Lower lobe of right lung (tissue), 2 donors: ENCODE results near the gene F12. TPM values are rescaled to one million over a fixed set of nuclear protein-coding genes. Genes with fewer than 3 reads are reported as not detected.

ENCODE experiments used
- ATAC-seq, 2 donors: fragments of 200-7000 bp; cut with Tn5 transposase; one replicate each; pipeline ENCODE4 v1.9.1; 2020 to 2022; ENCODE audit warnings: mild to moderate bottlenecking in 2 of 2, moderate library complexity in 2 of 2
- DNase-seq: peaks from one replicate; pipeline ENCODE4 v3.0.0-alpha.2; 2020
- H3K27ac ChIP-seq: fragments of 200-600 bp; one replicate; pipeline ENCODE4 v1.8.0; 2022
- H3K27me3 ChIP-seq: fragments of 200-600 bp; one replicate; pipeline ENCODE4 v1.8.0; 2022; ENCODE audit warnings: low read depth
- H3K36me3 ChIP-seq: fragments of 200-600 bp; one replicate; pipeline ENCODE4 v1.8.0; 2022; ENCODE audit warnings: mild to moderate bottlenecking
- H3K4me1 ChIP-seq: fragments of 200-600 bp; one replicate; pipeline ENCODE4 v1.8.0; 2022
- H3K4me3 ChIP-seq: fragments of 200-600 bp; one replicate; pipeline ENCODE4 v1.8.0; 2022; ENCODE audit warnings: mild to moderate bottlenecking
- H3K9me3 ChIP-seq: fragments of 200-600 bp; one replicate; pipeline ENCODE4 v1.8.0; 2022
- intact Hi-C: fragments of 100-400 bp; cut with DNase I; formaldehyde crosslinking; loops from one replicate; pipeline ENCODE4 v1.11.0; 2022
- total RNA-seq: library from RNA; stranded (reverse); fragmentation: NEBNext Ultra II Directional; extraction: Animal tissue kit (Norgen Biotek cat#: 25700); gene quantifications from one replicate; pipeline ENCODE4 v1.2.1, GENCODE V29; 2021
- TF ChIP-seq, protein P1 (sequence below): fragments of 200-600 bp; IDR thresholded peaks from one replicate; pipeline ENCODE4 v1.8.0; 2022; ENCODE audit warnings: antibody characterized with exemption, mild to moderate bottlenecking
- donor health status: DM: no; HTN: yes; CAD: no; lungs with severe emphysema.

Gene F12
- total RNA-seq, 1 donor from 2014 or later, result 0.80 TPM

DNA sequence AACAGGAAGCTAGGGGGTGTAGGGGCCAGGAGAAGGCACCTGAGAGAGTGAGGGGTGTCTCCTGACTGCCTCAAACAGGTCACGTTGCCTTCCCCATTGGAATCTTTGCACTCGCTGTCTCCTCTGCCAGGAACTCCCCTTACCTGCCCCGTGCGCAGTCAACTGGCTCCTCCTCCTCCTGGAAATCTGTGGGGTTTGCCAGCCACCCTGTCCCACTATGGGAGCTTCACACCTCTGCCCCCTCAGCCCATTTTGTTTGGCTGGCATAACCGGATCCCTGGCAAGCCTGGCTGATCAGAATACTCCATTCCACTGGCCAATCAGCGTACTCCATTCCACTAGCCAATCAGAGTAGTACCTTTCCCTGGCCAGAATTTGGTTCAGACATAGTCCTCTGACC, 35.6 kb downstream of the F12 start:
- Histone ChIP-seq H3K27ac (no peak overlapping the region), H3K4me1 (peaks cover 25% of the 10 kb centered on the region), H3K27me3 (no peaks in the 10 kb centered on the region), H3K36me3 (no peaks in the 10 kb centered on the region), H3K4me3 (no peak overlapping the region), H3K9me3 (no peaks in the 10 kb centered on the region)
- DNase-seq (no peak), ATAC-seq (no peak)
- intact Hi-C loops, result no loop called here
- TF ChIP-seq, protein P1, sequence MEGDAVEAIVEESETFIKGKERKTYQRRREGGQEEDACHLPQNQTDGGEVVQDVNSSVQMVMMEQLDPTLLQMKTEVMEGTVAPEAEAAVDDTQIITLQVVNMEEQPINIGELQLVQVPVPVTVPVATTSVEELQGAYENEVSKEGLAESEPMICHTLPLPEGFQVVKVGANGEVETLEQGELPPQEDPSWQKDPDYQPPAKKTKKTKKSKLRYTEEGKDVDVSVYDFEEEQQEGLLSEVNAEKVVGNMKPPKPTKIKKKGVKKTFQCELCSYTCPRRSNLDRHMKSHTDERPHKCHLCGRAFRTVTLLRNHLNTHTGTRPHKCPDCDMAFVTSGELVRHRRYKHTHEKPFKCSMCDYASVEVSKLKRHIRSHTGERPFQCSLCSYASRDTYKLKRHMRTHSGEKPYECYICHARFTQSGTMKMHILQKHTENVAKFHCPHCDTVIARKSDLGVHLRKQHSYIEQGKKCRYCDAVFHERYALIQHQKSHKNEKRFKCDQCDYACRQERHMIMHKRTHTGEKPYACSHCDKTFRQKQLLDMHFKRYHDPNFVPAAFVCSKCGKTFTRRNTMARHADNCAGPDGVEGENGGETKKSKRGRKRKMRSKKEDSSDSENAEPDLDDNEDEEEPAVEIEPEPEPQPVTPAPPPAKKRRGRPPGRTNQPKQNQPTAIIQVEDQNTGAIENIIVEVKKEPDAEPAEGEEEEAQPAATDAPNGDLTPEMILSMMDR, result no peak

DNA sequence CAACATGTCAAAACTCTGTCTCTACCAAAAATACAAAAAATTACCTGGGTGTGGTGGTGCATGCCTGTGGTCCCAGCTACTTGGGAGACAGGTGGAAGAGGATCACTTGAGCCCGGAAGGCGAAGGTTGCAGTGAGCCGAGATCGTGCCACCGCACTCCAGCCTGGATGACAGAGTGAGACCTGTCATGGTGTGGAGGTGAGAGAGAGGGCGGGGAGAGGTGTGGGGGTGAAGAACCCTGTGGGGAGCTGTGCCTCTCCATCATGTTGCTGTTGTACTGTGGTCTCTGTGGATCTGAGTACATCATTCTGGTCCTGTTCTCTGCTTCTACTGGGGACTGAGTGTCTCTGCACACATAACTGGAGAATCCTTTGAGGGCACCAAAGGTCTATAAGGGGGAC, 36.5 kb downstream of the F12 start:
- ATAC-seq (no peak), DNase-seq (no peak)
- Histone ChIP-seq H3K9me3 (no peaks in the 10 kb centered on the region), H3K36me3 (peaks cover 5% of the 10 kb centered on the region), H3K27ac (no peak overlapping the region), H3K27me3 (no peaks in the 10 kb centered on the region), H3K4me1 (peaks cover 25% of the 10 kb centered on the region), H3K4me3 (no peak overlapping the region)
- TF ChIP-seq, protein P1, result no peak
- intact Hi-C loops, result no loop called here

DNA sequence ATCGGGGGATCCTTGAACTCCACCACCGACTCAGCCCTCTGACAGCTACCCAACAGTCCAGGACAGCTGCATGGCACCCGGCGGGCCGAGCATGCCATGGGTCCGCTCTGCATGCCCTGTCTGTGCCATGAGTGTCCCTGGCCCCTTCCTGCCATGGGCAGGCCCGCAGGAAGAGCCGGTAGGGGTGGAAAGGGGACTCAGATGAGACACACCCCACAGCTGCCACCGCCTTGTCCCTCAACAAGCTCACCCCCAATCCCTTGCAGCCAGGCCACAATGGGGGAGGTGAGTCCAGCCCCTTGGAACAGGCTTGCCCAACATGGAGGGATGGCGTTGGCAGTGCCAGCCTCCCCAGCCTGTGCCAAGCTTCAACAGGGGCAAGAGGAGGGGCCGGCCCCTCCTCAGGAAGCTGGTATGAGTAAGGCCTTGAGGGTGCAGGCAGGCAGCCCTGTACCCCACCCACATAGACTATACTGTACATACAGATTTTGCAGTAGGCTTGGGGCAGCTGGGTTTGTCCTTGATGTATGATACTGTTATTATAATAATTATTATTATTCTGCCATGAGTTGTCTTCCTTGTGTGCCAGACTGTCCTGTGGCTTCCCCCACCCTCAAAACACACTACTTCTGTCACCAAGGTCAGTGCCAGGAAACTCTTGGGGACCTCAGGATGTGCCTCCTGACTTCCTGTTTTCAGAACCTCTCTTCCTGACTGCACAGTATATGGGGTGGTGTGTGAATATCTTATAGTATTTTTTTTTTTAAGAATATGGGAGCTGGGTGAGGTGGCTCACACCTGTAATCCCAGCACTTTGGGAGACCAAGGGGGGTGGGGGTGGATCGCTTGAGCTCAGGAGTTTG, 37.1 kb downstream of the F12 start:
- H3K9me3 ChIP-seq, result no peaks in the 10 kb centered on the region
- H3K4me3 ChIP-seq, result no peak overlapping the region
- intact Hi-C loops, result no loop called here
- ATAC-seq, result no peak
- H3K27me3 ChIP-seq, result no peaks in the 10 kb centered on the region
- H3K4me1 ChIP-seq, result peaks cover 32% of the 10 kb centered on the region
- peaks cover 10% of the 10 kb centered on the region for H3K36me3 ChIP-seq
- no peak for DNase-seq
- TF ChIP-seq, protein P1, result no peak
- peak overlapping the region; percentile 72 for H3K27ac ChIP-seq

DNA sequence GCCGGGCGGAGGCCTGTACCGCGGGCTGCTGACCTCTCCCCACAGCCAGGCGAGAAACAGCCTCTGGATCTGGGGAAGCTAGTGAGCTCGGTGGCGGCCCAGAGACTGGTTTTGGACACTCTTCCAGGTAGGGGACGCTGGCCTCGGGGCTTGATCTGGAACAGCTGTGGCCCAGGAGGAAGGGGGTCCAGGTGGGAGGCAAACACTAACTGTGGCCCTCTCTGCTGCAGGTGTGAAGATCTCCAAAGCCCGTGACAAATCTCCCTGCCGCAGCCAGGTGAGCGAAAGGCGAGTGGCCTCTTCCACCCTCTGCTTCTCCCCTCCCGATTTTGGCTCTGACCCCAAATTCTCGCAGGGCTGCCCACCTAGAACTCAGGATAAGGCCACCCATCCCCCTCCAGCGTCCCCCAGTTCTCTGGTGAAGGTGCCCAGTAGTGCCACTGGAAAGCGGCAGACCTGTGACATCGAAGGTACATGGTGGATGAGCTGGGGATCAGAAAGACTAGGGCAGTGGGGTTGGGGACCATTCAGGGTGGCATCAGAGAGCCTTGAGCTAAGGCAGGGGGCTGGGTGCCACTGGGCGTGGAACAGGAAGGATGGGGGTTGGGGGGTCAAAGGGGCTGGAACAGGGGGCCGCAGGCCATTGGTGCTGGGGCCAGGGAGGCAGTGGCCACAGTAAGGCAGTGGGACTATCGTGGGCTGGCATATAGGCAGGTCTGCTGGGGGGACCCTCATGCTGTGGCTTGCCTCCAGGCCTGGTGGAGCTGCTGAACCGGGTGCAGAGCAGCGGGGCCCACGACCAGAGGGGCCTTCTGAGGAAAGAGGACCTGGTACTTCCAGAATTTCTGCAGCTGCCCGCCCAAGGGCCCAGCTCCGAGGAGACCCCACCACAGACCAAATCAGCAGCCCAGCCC, 38.0 kb downstream of the F12 start:
- DNase-seq, result no peak
- Histone ChIP-seq H3K4me3 (peak overlapping the region; percentile 48), H3K36me3 (peaks cover 10% of the 10 kb centered on the region), H3K4me1 (peaks cover 39% of the 10 kb centered on the region), H3K9me3 (no peaks in the 10 kb centered on the region), H3K27me3 (no peaks in the 10 kb centered on the region), H3K27ac (peak overlapping the region; percentile 72)
- ATAC-seq, result no peak
- intact Hi-C loops, result no loop called here
- TF ChIP-seq, protein P1, result no peak

DNA sequence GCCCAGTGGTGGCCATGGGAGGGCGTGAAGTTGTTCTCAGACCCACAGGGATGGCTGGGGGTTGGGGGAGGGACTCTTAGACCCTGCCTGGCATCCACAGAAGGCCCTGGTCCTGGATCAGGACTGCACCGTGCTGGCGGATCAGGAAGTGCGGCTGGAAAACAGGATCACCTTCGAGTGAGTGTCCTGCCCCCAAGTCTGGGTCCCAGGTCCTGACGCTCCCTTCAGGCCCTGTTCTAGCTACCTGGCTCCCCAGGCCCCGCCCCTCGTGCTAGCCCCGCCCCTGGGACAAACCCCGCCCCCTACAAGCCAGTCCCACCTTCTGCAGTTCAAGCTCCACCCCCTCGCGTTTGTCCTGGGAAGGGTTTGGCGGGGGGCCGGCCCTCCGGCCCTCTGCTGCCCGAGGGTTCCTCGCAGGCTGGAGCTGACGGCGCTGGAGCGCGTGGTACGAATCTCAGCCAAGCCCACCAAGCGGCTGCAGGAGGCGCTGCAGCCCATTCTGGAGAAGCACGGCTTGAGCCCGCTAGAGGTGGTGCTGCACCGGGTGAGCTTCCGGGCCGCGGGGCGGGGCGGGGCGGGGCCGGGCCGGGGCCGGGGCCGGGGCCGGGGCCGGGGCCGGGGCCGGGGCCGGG, 38.8 kb downstream of the F12 start:
- Histone ChIP-seq H3K27ac (peak overlapping the region; percentile 72), H3K4me3 (peak overlapping the region; percentile 48), H3K4me1 (peaks cover 46% of the 10 kb centered on the region), H3K36me3 (peaks cover 10% of the 10 kb centered on the region), H3K27me3 (no peaks in the 10 kb centered on the region), H3K9me3 (no peaks in the 10 kb centered on the region)
- TF ChIP-seq, protein P1, result peak; percentile 43
- peak; percentile 82 to 87 for ATAC-seq
- intact Hi-C loops, result no loop called here
- DNase-seq, result peak; percentile 87
